ENCODE measurements around the gene PAIP2B. TPM values are rescaled to one million over a fixed set of nuclear protein-coding genes. Genes with fewer than 3 reads are reported as not detected.
"Not testable (repeated sequence)": the region's sequence is repeated elsewhere in the genome, so short reads cannot be mapped to it uniquely, and the experiment has no call there.

The PAIP2B gene, protein sequence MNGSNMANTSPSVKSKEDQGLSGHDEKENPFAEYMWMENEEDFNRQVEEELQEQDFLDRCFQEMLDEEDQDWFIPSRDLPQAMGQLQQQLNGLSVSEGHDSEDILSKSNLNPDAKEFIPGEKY
- total RNA-seq = 16.2 TPM

- DNase-seq = peak; percentile 99
Measured at GRCh38 chr2:71226965-71227560, at the start of gene PAIP2B. Gene PAIP2B (minus strand): TSS chr2:71227103. CDS start chr2:71202589, 24,514 bp downstream.

DNA sequence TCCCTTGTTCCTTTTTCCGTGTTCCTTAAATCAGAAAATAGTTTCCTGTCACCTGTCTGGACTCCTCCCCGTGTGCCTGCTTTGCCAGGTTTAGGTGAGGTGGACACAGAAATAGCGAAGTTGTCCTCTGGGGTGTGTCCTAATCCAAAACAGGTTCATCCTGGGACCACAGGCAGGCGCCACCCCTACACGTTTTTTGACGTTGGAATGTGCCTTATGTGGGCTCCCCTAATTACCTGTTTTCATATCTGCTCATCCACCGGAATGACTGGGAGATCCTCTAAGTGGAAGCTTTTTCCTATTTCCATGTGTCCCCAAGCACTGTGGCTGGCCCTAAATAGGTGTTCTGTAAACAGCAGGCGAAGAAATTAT, 49.0 kb upstream of the PAIP2B start:
- no peak for DNase-seq

GRCh38 chr2:71269511-71270090, 42.7 kb upstream of the PAIP2B start:
- DNase-seq = no peak

GRCh38 chr2:71263386-71263785, 36.5 kb upstream of the PAIP2B start:
- DNase-seq = no peak

- DNase-seq = no peak
Measured at GRCh38 chr2:71261534-71261933, 34.6 kb upstream of the PAIP2B start.

DNA sequence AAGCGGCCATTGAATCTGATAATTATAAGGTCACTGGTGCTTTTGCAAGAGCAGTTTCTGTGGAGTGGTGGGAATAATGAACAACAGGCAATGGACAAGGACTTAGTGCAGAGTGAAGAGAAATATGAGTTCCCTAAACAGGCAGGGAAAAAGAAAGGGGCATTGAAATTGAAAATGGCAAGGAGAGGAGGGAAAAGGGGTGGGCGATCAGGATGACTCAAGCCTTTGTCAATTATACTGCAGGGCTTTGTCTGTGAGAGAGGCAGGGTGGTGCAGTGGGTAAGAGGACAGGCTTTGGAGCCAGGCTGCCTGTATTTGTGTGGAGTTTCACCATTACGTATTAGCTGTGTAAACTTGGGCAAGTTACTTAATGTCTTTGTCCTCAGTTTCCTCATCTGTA, 29.5 kb upstream of the PAIP2B start:
- peak; percentile 6 for DNase-seq

DNA sequence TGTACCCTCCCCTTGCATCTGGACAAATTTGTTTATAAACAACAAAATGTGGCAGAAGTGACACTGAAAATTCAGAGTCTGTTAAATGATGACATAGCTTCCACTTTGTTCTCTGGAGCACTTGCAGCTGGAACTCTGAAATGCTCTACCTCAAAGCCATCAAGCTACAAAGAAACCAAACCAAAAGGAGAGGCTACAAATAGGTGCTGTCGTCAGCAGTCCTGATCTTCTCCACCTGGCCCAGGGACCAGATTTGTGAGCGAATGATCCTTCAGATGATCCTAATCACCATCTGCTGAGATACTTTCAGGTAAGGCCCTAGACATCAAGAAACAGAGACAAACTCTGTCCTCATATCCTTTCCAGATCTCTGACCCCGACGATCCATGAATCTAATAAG, 27.9 kb upstream of the PAIP2B start:
- no peak for DNase-seq

- no peak for DNase-seq
Measured at GRCh38 chr2:71254078-71254477, 27.2 kb upstream of the PAIP2B start.

GRCh38 chr2:71253476-71253875, 26.6 kb upstream of the PAIP2B start:
- peak; percentile 32 for DNase-seq

DNA sequence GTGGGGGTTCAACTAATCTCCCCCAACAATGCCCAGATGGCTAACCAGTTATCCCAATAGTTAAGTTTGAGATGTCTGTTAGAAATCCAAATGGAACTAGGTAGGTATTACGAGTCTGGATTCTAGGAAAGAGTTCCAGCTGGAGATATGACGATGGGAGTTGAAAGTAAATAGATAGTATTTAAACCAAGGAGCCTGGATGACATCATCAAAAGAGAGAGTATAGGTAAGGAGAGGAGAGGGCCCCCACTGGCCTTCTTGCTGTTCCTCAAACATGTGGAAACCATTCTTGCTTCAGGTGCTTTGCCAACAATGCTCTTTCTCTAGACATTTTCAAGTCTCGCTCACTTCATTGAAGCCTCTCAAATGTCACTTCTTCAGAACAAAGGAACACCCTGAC, 26.0 kb upstream of the PAIP2B start:
- no peak for DNase-seq

DNA sequence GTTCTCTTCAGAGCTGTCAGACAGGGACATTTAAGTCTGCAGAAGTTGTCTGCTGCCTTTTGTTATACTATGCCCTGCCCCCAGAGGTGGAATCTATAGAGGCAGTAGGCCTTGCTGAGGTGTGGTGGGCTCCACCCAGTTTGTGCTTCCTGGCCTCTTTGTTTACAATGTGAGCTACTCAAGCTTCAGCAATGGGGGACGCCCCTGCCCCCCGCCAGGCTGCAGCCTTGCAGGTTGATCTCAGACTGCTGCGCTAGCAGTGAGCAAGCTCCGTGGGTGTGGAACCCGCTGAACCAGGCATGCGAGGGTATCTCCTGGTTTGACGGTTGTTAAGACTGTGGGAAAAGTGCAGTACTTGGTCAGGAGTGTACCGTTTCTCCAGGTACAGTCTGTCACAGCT, 24.0 kb upstream of the PAIP2B start:
- no peak for DNase-seq

- no peak for DNase-seq
Measured at GRCh38 chr2:71244302-71244660, 17.4 kb upstream of the PAIP2B start.

DNA sequence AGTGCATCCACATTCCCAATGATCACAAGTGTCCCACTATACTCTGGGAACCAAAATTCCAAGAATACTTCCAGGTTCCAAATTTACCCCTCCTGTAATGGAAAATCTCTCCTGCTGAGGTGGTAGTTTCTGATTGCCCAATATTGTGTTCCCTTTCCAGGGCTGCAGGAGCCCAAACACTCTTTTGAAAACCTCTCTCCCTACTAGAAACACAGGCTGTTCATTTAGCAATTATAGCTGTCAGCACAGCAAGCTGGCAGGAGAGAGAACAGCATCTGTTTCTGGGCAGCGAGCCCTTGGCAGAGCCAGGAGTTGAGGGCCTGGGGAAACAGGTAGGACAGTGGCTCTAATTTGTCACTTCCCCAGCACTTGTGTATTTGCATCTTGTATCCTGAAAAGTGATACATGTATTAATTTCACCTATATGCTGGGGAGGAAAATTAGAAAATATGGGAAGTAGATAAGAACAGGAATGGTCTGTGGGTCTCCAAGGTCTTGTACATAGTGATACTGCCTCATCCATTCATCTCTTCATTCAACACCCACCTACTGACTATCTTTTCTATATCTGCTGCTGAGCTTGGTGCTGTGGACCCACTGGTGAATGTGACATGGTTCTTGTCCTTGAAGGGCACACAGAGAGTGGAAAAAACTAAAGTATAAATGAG, 16.9 kb upstream of the PAIP2B start:
- peak; percentile 48 for DNase-seq

DNA sequence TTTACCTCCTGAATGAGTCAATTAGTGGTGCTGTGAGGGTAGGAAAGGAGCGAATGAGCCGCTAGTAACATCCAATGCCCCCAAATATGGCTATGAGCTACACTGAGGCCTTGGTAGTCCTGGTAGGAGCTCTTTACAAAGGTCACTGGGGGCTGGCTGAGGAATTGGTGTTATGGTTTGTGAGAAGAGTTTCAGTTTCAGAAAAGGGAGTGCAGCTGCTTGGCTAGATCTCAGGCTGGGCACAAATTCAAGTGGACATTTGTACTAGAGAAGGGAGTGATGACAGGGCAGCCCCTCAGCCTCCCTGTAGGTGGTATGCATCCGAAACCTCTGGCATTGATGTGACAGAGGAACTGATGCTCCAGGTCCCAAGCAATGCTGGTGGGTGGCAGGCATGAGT, 13.9 kb upstream of the PAIP2B start:
- peak; percentile 81 for DNase-seq

- no peak for DNase-seq
Measured at GRCh38 chr2:71238089-71238488, 11.2 kb upstream of the PAIP2B start.

DNA sequence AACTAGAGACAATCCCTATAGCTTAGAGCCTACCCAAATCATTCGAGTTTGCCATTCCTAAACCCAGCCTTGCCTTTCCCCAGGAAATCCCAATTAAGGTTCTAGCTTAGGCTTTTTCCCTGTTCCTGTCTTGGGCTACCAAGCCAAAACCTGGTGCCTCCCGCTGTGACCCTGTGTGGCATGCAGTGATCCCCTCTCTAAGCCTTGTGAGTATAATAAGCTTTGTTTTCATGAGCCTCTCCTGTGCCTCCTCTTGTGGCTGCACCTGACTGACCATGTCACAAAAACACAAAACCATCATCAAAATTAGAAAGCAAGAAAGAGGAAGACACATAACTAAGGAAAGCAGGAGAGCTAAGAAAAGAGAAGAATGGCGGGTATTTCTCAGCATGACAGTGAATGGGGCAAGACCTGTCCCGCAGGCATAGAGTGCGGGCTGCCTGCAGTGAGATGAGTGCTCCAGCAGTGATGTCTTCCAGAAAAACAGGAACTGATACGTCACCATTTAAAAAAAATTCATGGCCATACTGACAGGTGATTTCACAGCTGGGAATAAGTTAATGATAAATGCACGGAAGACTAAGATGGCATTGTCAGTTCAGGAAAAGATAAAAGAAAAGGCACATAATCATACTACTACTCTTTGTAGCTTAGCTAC, 9.2 kb upstream of the PAIP2B start:
- no peak for DNase-seq

- not testable (repeated sequence) for DNase-seq
Measured at GRCh38 chr2:71233072-71233471, 6.2 kb upstream of the PAIP2B start.

DNA sequence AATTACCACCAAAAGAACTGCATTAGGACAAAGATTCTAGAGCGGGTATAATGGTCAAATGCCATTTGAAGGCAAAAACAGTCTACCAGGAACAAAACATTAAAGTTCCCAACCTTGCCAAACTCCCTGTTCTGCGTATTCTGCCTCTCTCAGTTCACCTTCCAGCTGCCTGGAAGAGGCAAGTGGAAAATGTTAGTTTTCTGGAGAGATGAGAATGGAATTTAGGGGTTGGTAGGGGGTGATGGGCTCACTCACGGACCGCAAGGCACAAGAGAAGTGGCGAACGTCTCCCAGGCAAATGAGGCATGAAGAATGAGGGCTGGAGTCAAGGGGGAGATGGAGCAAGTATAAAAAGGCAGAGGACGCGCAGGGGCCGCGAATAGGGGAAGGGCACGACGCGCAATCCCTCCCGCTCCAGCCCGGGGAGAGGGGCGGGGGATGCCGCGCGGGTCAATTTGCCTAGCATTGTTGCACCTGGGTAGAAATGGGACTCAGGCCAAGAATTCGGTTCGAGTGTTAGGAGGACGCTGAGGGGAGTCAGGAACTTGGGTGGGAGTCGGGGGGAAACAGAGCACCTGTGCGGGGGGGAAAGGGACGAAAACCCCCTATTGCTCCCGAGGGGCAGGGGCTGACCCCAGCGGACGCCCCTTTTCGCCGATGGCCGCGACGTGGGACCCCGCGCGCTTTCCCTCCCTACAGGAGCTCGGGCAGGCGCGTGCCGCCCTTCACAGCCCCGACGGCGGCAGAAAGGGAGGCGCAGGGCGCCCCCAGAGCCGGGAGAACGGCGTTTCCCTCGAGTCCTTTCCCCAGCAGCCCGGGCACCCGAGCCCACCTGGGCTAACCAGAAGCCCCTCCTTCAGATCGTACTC, 573 bp downstream of the PAIP2B start:
- DNase-seq = peak; percentile 48

DNA sequence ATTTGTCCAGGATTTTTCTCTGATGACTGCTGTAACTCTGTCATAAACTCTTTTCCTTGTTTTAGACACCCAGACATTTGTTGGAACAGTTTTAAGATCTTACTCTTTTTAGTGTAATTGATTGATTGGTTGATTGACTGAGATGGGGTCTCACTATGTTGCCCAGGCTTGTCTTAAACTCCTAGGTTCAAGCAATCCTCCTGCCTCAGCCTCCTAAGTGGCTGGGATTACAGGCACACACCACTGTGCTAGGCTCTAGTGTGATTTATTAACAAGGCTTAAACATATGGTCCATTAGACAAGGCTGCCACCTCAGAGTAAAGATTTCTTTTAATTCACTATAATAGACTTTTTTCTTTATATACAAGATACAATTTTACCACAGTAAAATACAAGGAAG, 2.0 kb downstream of the PAIP2B start:
- no peak for DNase-seq

DNA sequence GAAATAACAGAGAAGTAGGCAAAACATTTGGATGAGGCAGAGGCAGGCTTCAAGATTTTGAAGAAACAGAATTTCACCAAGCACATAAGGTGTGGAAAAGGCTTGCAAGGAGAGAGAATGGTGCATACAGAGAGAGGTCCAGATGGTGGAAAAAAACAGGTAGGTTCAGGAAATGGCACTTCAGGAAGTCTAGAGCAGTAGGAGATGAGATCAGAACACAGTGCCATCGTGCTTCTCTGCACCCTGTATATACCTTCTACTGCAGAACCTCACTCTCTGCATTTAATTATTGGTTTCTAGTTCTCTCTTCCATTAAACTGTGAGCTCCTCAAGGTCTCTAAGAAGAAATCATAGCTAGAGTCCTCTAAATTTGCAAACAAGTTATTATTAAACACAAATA, 2.4 kb downstream of the PAIP2B start:
- DNase-seq = no peak

DNA sequence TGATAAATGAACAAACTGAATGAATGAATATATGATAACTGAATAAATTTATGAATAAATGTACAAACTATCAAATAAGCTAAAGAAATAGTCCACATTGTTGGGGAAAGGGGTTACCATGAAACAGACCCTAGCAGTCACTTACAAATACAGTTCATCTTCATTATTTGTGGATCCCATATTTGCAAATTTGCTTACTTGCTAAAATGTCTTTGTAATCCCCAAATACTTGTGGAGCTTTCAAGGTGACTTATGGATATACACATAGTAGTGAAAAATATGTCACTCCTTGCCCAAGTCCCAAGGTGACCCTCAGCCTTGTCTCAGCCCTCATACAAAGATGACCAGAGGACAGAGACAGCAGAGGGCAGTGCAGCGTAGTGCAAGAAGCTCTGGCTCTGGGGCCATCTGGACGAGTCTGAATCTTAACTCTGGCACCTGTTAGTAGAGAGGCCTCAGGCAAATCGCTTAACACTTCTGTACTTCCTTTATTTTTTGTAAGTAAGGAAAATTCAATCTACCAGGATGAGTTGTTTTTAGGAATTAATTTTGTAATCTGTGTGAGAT, 3.1 kb downstream of the PAIP2B start:
- peak; percentile 81 for DNase-seq

DNA sequence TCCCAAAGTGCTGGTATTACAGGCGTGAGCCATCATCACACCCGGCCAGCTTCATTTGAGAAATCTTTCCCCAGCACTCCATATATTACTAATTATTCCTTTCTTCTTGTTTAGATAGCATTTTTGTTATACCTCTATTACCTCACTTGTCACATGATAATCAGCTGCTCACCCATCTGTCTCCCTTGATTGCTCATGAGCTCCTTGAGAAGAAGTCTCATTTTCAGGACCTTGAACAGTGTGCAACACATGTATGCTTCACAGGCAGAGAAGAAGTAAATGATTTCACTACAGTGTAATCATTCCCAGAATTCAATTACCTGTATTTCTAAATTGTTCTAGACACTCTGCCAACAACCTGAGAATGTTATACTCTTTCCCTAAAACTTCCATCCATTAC, 6.2 kb downstream of the PAIP2B start:
- DNase-seq = no peak

Data from tongue (tissue), 2 donors.